T follicular helper cell (primary cell): ENCODE results near the gene RNF32.
"Not testable (repeated sequence)": the region's sequence is repeated elsewhere in the genome, so short reads cannot be mapped to it uniquely, and the experiment has no call there.

ENCODE experiments used
- DNase-seq: peaks from one replicate; pipeline ENCODE4 v3.0.0-alpha.2; 2020; ENCODE audit warnings: low read depth

RNF32 gene

DNA sequence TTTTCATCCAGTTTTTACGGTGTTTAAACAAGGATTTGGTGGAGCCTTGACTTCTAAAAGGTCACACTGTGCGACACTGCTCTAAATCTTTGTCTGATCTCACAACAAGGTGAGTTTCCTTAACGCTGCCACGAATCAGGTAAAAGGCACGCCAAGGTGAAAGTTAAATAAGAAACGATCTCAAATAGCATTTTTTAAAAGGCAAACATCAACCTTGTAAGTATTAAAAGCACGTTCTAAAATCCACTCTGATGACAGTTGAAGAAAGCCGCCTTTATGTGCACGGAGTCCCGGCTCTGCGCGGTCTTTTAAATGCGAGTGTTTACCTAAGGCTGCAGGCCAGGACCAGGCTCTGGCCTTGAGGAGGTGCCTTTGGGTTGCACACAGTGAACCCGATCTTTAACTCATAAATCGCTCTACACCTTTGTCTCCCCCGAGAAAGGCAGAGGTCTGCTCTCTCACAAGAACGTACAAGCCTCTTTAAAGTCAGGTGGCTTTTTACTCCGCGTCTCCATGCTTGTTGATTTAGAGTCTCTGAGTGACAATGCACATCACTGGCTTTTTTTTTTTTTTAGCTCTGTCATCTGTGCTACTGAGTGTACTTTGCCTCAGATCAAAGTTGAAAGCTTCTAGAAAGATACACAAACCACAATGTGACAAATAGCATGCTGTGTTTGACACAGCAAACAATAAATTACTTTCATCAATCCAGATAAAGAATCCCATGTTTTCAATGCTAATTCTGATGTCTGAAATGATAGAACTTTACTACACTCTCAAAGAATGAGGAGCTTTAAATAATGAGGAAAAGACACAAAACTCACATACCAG, 25.9 kb upstream of the RNF32 start:
- no peak for DNase-seq

DNA sequence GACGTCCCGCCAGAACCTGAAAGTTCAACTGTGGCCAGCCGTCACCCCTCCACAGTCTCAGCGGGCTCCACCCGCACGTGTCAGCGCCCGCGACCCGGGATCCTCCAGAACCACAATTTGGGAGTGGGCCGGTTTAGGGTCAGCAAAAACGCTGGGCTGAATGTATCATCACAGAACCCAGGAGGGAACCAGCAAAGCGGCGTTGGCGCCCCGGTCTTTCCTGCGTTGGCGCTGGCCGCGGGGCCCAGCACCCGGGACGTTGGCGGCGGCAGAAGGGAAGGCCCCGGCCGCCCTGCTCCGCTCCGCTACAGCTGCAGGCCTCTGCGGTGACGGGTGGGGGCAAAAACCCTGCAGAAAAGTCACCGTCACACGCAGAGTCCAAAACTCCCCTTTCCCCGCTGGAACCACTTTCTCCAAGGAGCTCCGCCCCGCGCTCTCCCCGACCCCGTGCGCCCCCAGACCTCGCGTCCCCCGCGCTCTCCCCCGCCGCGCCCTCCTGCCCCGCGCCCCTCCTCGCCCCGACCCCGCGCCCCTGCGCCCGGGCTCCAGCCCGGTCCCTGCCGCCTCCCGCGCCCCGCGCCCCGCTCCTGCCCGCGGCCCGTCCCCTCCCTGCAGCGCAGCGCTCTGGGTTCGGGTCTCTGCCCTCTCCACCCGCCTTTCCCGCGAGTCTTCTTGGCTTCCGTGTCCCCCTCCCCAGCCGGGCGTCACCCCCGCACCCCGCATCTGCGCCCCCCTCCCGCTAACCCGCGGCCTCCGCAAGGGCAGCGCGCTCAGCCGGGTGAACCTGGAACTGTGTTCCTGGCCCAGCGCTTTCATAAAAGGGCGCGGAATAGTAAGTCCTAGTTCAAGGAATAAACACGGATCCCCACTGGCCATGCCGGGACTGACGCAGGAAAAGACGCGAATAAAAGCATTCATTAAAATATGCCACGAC, 24.0 kb upstream of the RNF32 start:
- no peak for DNase-seq

DNA sequence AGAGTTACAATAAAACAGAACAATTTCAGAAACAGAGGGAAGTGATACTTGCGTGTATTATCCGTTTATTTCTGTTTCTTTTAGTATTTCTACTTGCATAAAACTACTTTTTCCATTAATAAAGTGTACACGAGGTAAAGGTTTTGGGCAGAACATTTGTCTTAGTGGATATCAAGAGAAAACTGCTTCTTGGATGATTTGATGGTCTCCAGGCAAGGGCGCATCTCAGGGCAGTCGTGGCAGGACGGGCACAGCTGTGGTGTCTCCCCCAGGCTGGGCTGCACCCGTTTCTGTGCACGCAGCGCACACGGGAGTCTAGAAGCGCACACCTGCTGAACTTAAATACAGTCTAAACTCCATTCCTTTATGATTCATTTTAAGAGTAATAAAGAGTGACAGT, 23.4 kb upstream of the RNF32 start:
- DNase-seq = no peak

DNA sequence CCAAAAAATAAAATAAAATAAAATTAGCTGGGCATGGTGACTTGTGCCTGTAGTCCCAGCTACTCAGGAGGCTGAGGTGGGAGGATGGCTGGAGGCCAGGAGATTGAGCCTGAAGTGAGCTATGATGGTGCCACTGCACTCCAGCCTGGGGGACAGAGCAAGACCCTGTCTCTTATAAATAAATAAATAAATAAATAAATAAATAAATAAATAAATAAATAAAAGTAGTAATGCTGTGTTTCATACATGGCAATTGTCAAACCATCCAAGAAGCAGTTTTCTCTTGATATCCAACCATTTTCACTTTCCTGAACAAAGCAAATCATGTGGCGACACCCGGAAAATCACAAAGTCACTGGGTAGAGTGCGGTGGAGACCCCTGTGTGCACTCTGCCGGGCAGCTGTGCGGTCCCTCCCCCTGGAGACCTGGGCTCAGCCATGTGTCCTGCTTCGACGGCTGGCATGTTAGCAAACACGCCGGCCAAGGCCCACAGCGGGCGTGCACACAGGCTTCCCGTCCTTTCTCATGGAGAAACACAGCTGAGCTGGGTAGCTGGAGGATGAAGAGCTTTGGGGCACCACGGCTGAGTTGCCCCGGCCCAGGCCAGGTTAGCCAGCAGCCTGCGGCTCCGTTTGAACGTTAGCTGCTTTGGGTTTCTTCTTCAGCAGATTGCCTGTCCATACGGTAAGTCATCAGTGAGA, 22.3 kb upstream of the RNF32 start:
- no peak for DNase-seq

DNA sequence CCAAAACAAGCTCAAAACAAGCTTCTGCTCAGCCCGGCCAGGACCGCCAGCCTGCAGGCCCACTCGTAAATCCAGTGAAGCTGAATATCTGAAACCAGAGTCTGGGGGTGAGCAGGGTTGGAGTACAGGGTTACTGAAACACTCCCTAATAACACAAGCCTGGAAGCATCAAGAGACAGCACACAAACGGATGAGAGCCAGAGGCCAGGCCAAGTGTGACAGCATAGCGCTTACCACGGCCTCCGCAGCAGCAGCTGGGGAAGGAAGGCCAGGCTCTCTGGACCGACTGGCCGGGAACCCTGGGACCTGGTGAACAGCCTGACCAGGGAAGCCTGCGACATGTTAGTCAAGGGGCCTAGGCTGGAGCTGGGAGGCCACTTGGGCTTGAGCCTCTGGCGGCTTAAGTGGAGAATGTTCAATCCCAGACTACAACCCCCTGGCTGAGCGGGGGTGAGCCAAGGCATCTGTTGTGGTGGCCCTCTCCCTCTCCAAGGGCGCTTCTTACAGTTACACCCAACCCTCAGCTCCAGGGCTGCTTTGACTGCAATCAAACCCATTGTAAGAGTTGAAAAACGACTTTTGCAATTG, 21.7 kb upstream of the RNF32 start:
- no peak for DNase-seq

DNA sequence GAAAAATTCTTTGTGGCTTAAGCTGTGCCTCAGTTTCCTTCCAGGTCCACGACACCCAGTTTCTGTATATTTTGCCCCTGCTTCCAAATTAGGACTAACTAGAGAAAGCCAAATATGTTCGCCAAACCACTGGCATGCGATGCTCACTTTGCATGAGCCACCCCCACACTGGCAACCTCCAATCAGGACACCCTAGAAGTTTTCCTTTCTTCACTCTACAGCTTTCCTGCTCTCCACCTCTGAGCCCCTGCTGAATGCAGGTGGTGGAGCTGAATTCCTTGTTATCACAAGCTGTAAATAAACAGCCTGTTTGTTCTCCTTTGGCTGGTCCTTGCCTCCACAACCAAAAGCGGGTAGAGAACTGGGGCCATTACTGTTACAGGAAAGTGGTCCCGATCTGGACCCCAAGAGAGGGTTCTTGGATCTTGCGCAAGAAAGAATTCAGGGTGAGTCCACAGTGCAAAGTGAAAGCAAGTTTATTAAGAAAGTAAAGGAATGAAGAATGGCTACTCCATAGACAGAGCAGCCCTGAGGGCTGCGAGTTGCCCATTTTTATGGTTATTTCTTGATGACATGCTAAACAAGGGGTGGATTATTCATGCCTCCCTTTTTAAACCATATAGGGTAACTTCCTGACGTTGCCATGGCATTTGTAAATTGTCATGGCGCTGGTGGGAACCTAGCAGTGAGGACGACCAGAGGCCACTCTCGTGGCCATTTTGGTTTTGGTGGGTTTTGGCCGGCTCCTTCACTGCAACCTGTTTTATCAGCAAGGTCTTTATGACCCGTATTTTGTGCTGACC, 20.9 kb upstream of the RNF32 start:
- not testable (repeated sequence) for DNase-seq

DNA sequence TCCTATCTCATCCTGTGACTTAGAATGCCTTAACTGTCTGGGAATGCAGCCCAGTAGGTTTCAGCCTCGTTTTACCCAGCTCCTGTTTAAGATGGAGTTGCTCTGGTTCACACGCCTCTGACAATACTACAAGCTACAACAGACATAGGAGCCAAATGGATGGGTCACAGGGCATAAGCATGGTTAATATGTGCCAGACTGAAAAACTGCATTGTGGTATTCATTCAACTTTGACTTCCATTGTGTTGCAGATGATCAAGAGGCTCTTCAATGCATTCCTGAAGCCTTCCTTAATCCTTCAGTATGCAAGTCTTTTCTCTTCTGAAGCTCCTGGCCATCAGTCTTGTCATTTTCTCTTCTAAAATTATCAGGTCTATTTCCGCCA, 20.3 kb upstream of the RNF32 start:
- no peak for DNase-seq

DNA sequence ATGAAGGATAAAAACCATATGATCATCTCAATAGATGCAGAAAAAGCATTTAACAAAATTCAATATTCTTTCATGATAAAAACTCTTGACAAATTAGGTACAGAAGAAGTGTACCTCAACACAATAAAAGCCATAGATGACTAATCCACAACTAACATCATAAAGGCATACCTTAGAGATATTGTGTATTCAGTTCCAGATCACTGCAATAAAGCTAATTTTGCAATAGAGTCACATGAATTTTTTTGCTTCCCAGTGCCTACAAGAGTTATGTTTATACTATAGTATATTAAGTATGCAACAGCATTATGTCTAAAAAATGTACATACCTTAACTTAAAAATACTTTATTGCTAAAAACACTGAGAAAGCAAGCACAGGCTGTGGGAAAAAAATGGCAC, 18.9 kb upstream of the RNF32 start:
- no peak for DNase-seq

DNA sequence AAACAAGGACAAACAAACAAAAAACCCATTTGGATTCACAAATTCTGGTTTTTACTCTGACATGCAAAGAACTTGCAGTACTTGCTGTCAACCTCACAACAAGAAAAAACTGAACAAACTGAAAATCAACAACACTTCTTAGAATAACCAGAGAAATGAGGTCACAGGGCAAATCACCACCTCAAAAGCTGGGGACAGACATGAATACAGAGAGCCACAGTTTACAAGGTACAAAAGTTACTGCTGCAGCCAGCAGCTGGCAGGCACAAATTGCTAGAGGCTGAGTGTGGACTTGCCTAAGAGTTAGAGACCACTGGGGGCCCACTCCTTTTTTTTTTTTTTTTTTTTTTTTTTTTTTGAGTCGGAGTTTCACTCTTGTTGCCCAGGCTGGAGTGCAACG, 15.0 kb upstream of the RNF32 start:
- DNase-seq = no peak

DNA sequence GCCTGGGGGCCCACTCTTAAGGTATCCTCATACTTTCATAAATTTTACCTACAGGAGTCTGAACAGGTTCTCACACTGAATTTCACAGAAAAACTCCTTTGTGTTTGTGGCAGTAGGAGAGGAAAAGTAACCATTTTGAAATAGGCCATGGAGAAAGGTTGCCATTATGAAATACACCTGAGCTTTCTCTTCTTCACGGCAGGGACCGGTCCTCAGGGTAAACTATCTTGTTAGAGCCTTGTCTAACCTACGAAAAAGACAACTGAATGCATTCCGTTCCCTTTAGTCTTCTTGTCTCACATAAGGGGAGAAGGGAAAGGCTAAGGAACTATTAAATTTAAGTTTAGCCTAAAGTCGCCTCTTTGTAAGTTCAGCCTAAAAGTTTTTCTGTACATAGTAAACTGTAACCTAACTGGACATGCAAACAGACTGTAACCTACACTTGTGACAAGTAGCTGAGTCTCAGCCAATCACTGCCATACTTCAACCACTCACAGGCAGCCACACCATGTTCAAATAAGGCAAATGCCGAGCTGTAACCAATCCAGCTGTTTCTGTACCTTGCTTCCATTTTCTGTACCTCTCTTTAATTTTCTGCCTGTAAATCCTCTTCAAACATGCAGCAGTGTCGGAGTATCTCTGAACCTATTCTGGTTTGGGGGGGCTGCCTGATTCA, 14.2 kb upstream of the RNF32 start:
- no peak for DNase-seq

DNA sequence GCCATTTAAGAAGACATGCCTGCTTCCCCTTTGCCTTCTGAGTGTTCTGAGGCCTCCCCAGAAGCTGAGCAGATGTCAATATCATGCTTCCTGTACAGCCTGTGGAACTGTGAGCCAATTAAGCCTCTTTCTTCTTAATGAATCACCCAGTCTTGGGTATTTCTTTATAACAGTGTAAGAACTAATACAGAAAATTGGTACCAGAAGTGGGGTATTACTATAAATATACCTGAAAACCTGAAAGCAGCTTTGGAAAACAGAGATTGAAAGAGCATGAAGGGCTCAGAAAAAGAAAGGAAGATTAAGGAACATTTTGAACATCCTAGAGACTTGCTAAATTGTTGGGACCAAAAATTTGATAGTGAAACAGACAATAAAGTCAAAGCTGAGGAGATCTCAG, 12.0 kb upstream of the RNF32 start:
- DNase-seq = no peak

DNA sequence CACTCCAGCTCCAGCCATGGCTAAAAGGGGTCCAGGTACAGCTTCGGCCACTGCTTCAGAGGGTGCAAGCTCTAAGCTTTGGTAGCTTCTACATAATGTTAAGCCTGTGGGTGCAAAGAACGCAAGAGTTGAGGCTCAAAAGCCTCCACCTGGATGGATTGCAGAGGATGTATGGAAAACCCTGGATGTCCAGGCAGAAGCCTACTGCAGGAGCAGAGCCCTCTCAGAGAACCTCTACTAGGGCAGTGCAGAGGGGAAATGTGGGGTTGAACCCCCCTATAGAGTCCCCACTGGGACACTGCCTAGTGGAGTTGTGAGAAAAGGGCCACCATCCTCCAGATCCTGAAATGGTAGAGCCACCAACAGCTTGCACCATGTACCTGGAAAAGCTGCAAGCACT, 10.7 kb upstream of the RNF32 start:
- no peak for DNase-seq

DNA sequence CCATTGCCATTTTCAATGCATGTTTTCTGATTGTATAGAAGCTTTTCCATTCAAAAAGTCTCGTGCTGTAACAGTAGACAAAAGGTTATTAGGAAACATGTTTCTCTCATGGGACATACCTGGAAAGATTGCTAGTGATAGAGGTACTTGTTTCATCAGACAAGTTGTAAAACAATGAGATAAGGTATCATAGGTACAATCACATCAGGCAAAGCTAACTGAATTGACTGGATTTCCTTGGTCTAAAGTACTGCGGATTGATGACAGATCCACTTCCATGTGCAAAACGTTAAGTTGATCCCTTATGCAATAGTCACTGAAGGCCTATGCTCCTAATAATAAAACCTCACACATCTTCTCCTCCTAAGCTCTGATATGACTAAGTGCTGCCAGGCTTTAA, 6.5 kb upstream of the RNF32 start:
- DNase-seq = no peak

DNA sequence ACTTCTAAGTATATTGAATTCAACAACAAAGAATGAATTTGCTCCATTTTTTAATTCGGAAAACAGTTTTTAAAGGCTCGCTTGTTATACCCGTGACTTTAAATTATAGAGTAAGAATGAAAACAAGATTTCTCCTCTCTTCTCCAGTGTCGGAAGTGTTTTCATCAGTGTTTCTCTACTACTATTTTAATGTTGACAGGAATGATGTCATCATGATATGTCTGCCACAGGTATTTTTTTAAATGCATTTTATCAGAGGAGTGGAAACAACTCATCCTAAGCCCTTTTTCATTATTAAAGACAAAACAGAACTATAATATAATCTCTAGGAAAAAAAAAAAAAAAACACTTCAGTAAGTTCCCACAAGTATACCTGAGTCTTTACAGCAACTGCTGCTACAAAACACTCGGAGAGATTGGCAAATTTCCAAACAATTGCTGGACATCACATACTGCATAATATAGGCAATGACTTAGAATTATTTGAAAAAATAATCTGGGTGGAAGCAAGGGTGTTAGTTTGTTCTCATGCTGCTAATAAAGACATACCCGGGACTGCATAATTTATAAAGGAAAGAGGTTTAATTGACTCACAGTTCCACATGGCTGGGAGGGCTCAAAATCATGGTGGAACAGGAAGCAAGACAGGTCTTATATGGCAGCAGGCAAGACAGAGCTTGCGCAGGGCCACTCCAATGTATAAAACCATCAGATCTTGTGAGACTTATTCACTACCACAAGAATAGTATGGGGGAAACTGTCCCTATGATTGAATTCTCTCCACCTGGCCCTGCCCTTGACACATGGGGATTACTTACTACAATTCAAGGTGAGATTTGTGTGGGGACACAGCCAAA, 4.8 kb upstream of the RNF32 start:
- no peak for DNase-seq

DNA sequence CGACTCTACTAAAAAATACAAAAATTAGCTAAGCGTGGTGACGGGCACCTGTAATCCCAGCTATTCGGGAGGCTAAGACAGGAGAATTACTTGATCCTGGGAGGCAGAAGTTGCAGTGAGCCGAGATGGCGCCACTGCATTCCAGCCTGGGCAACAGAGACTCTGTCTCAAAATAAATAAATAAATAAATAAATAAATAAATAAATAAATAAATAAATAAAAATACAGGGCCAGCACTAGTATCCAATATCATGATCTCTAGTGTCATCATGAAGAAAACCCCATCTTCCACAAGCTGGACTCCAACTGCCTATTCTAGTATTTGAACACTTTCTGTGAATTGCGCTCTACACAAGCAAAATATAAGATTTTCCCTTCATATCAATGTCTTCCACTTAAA, 3.5 kb upstream of the RNF32 start:
- not testable (repeated sequence) for DNase-seq

DNA sequence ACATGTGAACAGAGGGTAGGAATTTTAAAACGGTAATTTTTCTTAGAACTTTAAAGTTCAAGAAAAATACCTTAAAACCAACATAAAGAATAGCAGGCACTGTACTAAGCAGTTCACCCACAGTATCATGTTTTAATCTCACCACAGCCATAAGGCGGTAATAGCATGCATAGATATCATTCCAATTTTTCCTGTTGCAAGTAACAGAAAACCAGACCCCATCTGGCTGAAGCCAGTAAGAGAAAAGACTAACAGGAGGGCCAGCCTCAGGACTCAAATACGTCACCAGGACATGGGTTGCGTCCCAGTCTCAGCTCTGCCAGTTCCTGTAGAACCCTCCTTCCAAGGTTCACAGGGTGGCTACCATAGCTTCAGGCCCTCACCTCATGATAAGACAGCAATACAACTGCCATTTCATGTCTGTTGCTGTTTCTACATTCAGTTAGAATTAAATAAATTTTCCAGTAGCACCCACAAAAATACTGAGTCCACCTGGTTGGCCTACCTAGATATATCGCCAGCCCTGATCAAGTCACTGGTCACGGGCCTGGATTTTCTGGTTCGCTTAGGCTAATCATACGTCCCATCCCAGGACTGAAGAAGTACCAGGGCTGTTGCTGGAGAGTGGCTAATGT, 2.0 kb upstream of the RNF32 start:
- no peak for DNase-seq

DNA sequence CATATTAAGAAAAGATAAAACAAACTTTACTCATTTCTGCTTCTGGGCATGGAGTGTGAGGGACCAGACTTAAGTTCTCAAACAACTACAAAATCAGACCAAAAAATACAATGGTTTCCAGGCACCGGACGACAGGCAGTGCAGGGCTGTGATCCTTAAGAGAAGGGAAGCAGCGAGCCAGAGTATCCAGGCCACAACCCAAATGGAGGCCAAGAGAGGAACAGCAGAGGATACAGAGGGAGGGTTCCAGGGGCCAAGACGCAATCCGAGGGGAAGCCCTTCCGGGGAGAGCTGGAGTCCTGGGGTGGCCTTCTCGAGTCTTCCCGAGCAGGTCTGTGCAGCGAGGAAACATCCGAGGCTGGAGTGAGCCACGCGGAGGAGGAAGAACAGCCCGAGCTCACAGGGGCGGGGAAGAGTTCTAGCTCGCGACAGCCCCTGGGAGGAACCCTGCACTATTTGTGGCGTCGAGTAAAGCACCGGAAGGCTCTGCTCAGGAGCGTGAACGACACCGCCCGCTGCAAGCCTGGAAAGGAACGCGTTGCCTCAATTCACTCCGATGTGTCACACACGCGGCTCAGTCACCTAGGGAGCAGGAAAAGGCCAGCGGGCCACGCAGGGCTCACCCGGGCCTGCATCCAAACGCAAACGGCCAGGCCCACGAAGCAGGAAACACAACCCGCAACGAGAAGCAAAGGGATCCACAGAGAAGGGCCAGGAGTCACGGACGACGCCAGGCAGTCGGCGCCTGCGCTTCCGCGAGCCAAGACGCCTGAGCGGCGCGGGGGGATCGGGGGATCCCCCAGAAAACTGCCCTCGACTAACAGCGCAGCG, 933 bp upstream of the RNF32 start:
- DNase-seq = no peak

DNA sequence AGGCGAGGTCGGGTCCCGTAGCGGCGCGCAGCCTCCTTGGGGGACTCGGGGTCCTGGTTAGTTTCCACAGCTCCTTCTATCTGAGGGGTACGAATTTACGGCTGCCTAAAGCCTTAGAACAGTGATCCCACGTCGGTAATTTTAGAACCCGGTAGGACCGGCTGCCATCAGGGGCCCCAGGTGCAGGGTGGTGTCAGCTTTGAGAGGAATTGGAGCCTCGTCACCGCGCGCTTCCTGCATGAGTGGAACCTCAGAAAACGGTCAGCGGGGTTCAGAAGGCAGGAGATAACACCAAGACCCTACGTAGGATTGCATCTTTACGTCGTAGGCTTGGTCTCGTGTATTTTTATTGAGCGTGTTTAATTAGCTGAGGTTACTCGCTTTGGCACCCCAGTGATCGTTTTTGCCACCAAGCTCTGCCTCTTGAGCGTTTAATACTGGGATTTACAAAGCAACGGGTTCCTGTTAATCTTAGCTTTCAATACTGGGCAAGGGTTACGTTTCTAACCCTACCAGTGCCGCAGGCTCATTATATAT, 443 bp downstream of the RNF32 start:
- DNase-seq = peak; percentile 9
